GM19463 (cell line): ENCODE data around the gene GRIP2.

Experiments used
- ATAC-seq: cut with Tn5 transposase; IDR thresholded peaks from one replicate; pipeline ENCODE4 v1.9.1; 2021; ENCODE audit warnings: mild to moderate bottlenecking, moderate library complexity; ENCODE audit not compliant: unreplicated experiment

GRIP2 gene

GRCh38 chr3:14472471-14473351 is 67.4 kb downstream of the GRIP2 start:
- ATAC-seq: no peak

- no peak for ATAC-seq
Observed at GRCh38 chr3:14471690-14472089, 68.5 kb downstream of the GRIP2 start.

- no peak for ATAC-seq
Observed at GRCh38 chr3:14471016-14471415, 69.1 kb downstream of the GRIP2 start.

- ATAC-seq: no peak
Observed at GRCh38 chr3:14470461-14470860, 69.7 kb downstream of the GRIP2 start.

GRCh38 chr3:14468621-14468981 is 71.5 kb downstream of the GRIP2 start:
- no peak for ATAC-seq

- ATAC-seq: no peak
Observed at GRCh38 chr3:14467814-14468620, 72.1 kb downstream of the GRIP2 start.

GRCh38 chr3:14466179-14466903 is 73.8 kb downstream of the GRIP2 start:
- no peak for ATAC-seq

- no peak for ATAC-seq
Observed at GRCh38 chr3:14465425-14465824, 74.7 kb downstream of the GRIP2 start.

GRCh38 chr3:14464521-14464920 is 75.6 kb downstream of the GRIP2 start:
- no peak for ATAC-seq

GRCh38 chr3:14464141-14464465 is 76.0 kb downstream of the GRIP2 start:
- ATAC-seq: no peak

- no peak for ATAC-seq
Observed at GRCh38 chr3:14463330-14464140, 76.6 kb downstream of the GRIP2 start.

GRCh38 chr3:14462738-14463137 is 77.4 kb downstream of the GRIP2 start:
- ATAC-seq: no peak

- no peak for ATAC-seq
Observed at GRCh38 chr3:14461748-14462324, 78.3 kb downstream of the GRIP2 start.

- no peak for ATAC-seq
Observed at GRCh38 chr3:14461006-14461747, 79.0 kb downstream of the GRIP2 start.

- no peak for ATAC-seq
Observed at GRCh38 chr3:14460342-14461005, 79.7 kb downstream of the GRIP2 start.

- ATAC-seq: no peak
Observed at GRCh38 chr3:14459787-14460186, 80.4 kb downstream of the GRIP2 start.

GRCh38 chr3:14459384-14459783 is 80.8 kb downstream of the GRIP2 start:
- peak; percentile 18 for ATAC-seq

GRCh38 chr3:14458434-14459275 is 81.5 kb downstream of the GRIP2 start:
- ATAC-seq: peak; percentile 64
